Bronchial epithelial cell (primary cell): Measurements from ENCODE around the gene SMARCD3. TPM values are rescaled to one million over a fixed set of nuclear protein-coding genes. Genes with fewer than 3 reads are reported as not detected.

Experiments
- DNase-seq: peaks from one replicate; pipeline ENCODE4 v3.0.0-alpha.2; 2010; ENCODE audit warnings: low read depth
- FAIRE-seq: peaks from 2 replicates; lab custom pipeline; 2011; peaks lifted over from hg19 to GRCh38; lab: Jason Lieb, UNC
- H3K27me3 ChIP-seq: 2 replicates; pipeline ENCODE4 v1.5.1; 2011; ENCODE audit warnings: low read length; ENCODE audit not compliant: control insufficient read depth, insufficient read depth
- H3K36me3 ChIP-seq: 2 replicates; pipeline ENCODE4 v1.5.1; 2011; ENCODE audit warnings: low read length; ENCODE audit not compliant: control insufficient read depth, insufficient read depth
- H3K4me3 ChIP-seq: 2 replicates; pipeline ENCODE4 v1.5.1; 2011; ENCODE audit warnings: mild to moderate bottlenecking, low read depth, low read length, control low read depth
- total RNA-seq: library from RNA; depleted of rRNA; stranded (reverse); fragments of >200 nt; gene quantifications from 2 replicates; pipeline ENCODE4 v1.2.1, GENCODE V29; 2014
- TF ChIP-seq, protein P1 (sequence below): IDR thresholded peaks from 2 replicates; pipeline ENCODE4 v1.5.1; 2011; ENCODE audit warnings: mild to moderate bottlenecking, moderate library complexity, low read length, control low read depth, inconsistent platforms; ENCODE audit not compliant: insufficient read depth, severe bottlenecking

SMARCD3 gene
- total RNA-seq, 1 donor from 2014 or later: 2.1 TPM

DNA sequence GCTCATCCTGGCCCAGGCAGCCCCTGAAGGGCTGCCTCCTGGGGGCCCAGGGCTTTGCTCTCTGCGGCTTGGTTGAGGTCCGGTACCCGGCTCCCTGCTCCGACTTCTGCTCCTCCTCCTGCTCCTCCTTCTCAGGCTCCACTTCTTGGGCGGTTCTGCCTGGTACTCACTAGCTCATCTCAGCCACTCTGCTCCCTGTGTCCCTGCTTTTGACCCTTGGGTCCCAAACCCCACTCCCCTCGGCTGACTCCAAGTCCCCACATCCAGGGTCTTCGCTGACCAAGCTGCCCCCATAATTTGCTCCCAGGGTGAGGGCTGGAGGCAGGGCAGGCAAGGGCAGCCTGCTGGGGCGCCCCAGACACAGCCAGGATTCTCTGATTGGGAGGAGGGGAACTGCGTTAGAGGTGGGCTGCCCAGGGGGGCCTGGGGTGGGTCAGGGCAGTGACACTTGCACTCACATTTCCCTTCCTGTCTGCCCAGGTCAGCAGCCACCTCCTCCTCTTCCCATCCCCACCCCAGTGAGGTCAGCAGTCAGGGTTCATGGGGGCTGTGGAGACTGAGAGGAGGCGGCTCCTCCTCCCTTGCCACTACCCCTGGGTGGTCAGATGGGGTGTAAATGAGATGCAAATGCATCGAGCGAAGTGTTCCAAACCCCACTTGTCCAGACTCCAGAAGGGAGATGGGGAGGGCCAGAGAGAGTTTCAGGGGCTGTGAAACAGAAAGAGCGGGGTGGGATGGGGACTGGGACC is 2.2 kb downstream of the SMARCD3 start:
- Histone ChIP-seq H3K36me3 (peaks cover 2% of the 10 kb centered on the region), H3K27me3 (peaks cover 8% of the 10 kb centered on the region), H3K4me3 (no peak overlapping the region)
- TF ChIP-seq, protein P1, sequence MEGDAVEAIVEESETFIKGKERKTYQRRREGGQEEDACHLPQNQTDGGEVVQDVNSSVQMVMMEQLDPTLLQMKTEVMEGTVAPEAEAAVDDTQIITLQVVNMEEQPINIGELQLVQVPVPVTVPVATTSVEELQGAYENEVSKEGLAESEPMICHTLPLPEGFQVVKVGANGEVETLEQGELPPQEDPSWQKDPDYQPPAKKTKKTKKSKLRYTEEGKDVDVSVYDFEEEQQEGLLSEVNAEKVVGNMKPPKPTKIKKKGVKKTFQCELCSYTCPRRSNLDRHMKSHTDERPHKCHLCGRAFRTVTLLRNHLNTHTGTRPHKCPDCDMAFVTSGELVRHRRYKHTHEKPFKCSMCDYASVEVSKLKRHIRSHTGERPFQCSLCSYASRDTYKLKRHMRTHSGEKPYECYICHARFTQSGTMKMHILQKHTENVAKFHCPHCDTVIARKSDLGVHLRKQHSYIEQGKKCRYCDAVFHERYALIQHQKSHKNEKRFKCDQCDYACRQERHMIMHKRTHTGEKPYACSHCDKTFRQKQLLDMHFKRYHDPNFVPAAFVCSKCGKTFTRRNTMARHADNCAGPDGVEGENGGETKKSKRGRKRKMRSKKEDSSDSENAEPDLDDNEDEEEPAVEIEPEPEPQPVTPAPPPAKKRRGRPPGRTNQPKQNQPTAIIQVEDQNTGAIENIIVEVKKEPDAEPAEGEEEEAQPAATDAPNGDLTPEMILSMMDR: no peak
- DNase-seq (no peak), FAIRE-seq (no peak)

DNA sequence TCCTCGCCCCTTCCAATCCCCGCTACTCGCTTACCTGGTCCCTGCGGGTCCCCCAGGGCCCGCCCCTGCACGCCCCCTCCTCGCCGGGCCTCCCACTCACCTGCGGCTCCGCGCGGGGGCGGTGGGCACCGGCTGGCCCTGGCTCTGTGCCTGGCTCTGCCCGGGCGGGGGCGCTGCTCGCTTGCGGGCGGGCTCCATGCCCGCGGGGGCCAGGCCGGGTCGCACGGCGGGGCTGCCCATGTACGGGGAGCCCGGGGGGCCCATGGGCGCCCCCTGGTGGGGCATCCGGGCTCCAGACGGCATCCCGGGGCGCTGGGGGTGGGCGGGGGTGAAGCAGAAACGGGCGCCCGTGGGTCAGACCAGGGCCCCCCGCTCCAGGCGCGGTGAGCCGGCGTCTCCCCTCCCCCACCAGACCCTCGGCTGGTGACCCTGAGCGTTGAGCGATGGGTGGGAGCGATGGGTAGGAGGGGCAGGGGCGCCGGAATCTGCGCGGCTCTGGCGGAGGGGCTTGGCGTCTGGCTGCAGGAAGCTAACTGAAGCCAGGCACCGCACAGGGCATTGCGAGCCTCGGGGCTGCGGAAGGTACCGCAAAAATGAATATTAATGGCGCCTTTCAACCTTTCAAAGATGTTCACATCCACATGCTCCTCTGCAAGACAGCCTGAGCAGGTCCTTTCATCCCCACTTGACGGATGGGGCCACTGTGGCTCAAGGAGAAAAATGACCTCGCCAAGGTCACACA is 3.0 kb downstream of the SMARCD3 start:
- Histone ChIP-seq H3K27me3 (peaks cover 8% of the 10 kb centered on the region), H3K4me3 (no peak overlapping the region), H3K36me3 (peaks cover 2% of the 10 kb centered on the region)
- TF ChIP-seq, protein P1: peak; percentile 63
- DNase-seq: no peak
- no peak for FAIRE-seq

DNA sequence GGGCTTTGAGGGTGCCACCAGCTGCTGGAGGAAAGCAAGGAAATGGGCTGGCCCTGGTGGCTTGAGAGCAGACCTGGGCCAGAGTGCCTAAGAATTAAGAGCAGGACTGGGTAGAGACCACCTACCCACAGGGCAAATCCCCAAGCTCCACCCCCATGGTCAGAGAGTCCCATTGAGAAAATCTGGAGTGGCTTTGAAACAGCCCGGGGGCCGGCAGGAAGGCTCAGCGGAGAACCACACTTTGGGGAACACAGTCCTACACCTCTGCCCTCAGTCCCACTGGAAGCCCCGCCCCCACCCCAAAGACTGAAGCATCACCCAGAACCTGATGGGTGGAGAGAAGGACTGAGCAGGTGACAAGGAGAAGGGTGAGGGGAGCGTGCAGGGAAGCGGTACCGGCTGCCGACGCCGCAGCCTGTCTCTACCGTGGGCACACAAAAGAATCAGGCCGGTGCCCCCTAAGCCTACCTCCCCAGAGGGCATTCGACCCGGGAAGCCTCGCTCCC is 3.6 kb downstream of the SMARCD3 start:
- TF ChIP-seq, protein P1: no peak
- Histone ChIP-seq H3K36me3 (peaks cover 5% of the 10 kb centered on the region), H3K27me3 (peaks cover 8% of the 10 kb centered on the region), H3K4me3 (no peak overlapping the region)
- FAIRE-seq: no peak
- DNase-seq: no peak

DNA sequence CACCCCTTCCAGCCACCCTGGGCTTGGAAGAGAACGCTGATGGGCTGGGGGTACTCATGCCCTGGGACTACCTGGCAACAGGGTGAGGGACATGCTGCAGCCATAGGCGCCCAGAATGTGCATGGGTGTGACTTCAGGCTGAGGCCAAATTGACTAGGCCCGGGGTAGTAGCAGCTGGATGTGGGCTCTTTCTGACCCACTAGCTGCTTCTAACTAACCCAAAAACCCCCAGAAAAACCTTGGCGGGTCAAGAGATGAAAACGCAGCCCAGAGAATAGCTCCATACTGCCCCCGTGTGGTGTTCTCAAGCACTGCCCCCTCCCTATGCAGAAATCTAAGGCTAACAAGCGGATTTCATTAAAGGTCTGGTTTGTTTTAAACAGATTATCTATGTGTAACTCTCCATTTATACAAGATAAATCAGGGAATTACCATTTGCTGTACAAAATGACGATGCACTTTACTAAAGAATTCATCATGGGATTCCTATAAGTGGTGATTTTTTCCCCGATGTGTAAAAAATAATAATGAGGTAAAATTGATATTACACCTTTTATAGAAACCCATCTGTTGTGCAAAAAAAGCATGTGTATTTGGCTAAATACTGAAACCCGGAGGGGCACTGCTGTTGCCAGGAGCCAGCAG is 4.2 kb downstream of the SMARCD3 start:
- Histone ChIP-seq H3K27me3 (peaks cover 8% of the 10 kb centered on the region), H3K36me3 (peaks cover 5% of the 10 kb centered on the region), H3K4me3 (no peak overlapping the region)
- TF ChIP-seq, protein P1: peak; percentile 83
- DNase-seq (peak; percentile 33), FAIRE-seq (no peak)

DNA sequence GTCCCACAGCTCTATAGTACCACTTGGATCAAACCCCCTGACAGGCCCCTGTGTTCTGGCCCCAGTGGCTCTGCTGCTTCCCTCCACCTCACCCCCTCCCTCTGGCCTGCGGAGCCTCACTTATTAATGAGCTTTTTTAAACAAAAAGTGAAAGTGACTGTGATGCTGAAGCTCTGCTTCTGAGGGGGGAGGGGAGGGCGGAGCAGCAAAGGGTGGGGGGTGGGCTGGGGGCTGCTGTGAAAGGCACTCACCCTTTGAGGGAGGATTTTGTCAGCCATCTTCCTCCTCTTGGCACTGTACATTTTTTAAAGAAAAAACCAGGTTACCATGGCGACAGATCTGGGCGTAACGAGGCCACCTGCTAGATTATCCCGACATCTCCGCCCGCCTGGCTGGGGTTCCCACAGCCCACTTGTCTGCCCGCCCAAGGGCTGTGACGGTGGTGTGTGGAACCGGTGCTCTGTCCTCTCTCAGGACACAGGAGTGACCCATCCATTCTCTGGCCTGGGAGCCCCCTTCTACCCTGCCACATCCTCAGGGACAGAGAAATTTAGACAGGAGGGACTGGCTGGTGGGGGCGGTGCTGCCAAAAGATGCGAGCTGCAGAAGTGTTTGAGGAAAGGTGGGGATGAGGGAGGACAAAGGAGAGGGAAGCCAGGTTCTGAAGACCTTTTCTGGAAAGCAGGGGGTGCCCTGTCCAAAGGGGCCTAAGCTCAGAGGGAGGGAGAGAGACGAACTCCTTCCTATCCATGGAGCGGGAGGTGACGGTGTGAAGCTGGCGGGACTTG is 4.9 kb downstream of the SMARCD3 start:
- Histone ChIP-seq H3K4me3 (no peak overlapping the region), H3K36me3 (peaks cover 8% of the 10 kb centered on the region), H3K27me3 (peaks cover 8% of the 10 kb centered on the region)
- DNase-seq: no peak
- FAIRE-seq: no peak
- TF ChIP-seq, protein P1: no peak
